Loucy (cell line): ENCODE results near the gene NLGN1.

Experiments used
- H2AFZ ChIP-seq: fragments of 200-600 bp; sonication (generic); 2 replicates; pipeline ENCODE4 v1.6.0; 2016; ENCODE audit warnings: antibody characterized with exemption, mild to moderate bottlenecking, low read length, moderate library complexity
- H3F3A ChIP-seq: fragments of 200-600 bp; 2 replicates; pipeline ENCODE4 v1.6.0; 2016; ENCODE audit warnings: antibody characterized with exemption, low read depth, mild to moderate bottlenecking
- H3K27me3 ChIP-seq: fragments of 200-600 bp; sonication (generic); 2 replicates; pipeline ENCODE4 v1.6.1; 2014; ENCODE audit warnings: low read length, mild to moderate bottlenecking; ENCODE audit not compliant: insufficient read depth, poor library complexity, severe bottlenecking
- H3K36me3 ChIP-seq: fragments of 200-600 bp; sonication (generic); 2 replicates; pipeline ENCODE4 v1.6.1; 2016; ENCODE audit warnings: low read length; ENCODE audit not compliant: insufficient read depth
- H3K4me1 ChIP-seq: fragments of 200-600 bp; sonication (generic); 2 replicates; pipeline ENCODE4 v1.5.1; 2014; ENCODE audit warnings: low read length, mild to moderate bottlenecking; ENCODE audit not compliant: insufficient read depth, poor library complexity, severe bottlenecking
- H3K4me2 ChIP-seq: fragments of 200-600 bp; sonication (generic); 2 replicates; pipeline ENCODE4 v1.6.0; 2014; ENCODE audit warnings: antibody characterized with exemption, low read length, low read depth, mild to moderate bottlenecking; ENCODE audit not compliant: poor library complexity, severe bottlenecking
- H3K4me3 ChIP-seq: fragments of 200-600 bp; sonication (generic); 2 replicates; pipeline ENCODE4 v1.5.1; 2014; ENCODE audit warnings: low read length, mild to moderate bottlenecking, mixed read lengths; ENCODE audit not compliant: poor library complexity, severe bottlenecking
- H3K79me2 ChIP-seq: fragments of 200-600 bp; sonication (generic); 2 replicates; pipeline ENCODE4 v1.6.1; 2014; ENCODE audit warnings: low read length; ENCODE audit not compliant: insufficient read depth
- H3K9ac ChIP-seq: fragments of 200-600 bp; sonication (generic); 2 replicates; pipeline ENCODE4 v1.6.0; 2014; ENCODE audit warnings: mild to moderate bottlenecking, low read depth, low read length, moderate library complexity; ENCODE audit not compliant: poor library complexity, severe bottlenecking
- H3K9me2 ChIP-seq: fragments of 200-600 bp; sonication (generic); replicated peaks from 2 replicates; pipeline ENCODE4 v1.6.1; 2016; ENCODE audit warnings: low read depth, low read length, mixed read lengths
- H3K9me3 ChIP-seq: fragments of 200-600 bp; sonication (generic); 2 replicates; pipeline ENCODE4 v1.6.1; 2014; ENCODE audit warnings: mild to moderate bottlenecking, antibody characterized with exemption, low read length, low read depth; ENCODE audit not compliant: insufficient read depth
- H4K20me1 ChIP-seq: fragments of 200-600 bp; sonication (generic); 2 replicates; pipeline ENCODE4 v1.6.0; 2014; ENCODE audit warnings: antibody characterized with exemption, low read length, mild to moderate bottlenecking; ENCODE audit not compliant: insufficient read depth, poor library complexity, severe bottlenecking
- EZH2phosphoT487 ChIP-seq: fragments of 200-600 bp; IDR thresholded peaks from 2 replicates; pipeline ENCODE4 v1.6.1; 2018; ENCODE audit warnings: antibody characterized with exemption, mild to moderate bottlenecking, moderate library complexity, borderline replicate concordance
- TF ChIP-seq, protein P1 (sequence below): fragments of 200-600 bp; sonication (generic); conservative IDR thresholded peaks from 2 replicates; pipeline ENCODE4 v1.5.1; 2014; ENCODE audit warnings: mild to moderate bottlenecking, antibody characterized with exemption, low read length

The NLGN1 gene

DNA sequence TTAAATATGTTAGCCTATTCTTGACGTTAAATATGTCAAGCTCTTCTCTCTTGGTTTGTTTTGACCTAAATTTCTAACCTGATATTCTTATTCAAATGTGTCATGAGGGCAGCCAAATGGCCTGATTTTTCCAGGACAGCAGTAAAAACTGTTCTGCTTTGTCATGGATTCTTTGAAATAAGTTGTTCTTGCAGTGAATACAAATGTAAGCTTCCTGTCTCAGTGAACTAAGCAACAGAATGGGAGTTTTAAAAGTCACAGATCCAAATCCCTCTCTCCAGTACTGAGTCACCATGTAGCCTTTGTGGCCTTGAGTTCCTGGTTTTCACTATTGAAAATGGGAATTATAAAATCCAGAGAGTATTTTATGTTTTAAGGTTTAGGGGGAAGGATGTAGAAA is 301.8 kb downstream of the NLGN1 start:
- Histone ChIP-seq H3K4me3 (no peak overlapping the region), H4K20me1 (no peaks in the 10 kb centered on the region), H3K4me2 (no peak overlapping the region), H3K9me2 (no peaks in the 10 kb centered on the region), H3K79me2 (no peaks in the 10 kb centered on the region), H3K27me3 (no peaks in the 10 kb centered on the region), H3K9me3 (no peaks in the 10 kb centered on the region), H3K4me1 (no peaks in the 10 kb centered on the region), H3K9ac (no peak overlapping the region), H3K36me3 (no peaks in the 10 kb centered on the region), H3F3A (no peaks in the 10 kb centered on the region), H2AFZ (no peak overlapping the region)
- no peak for TF ChIP-seq EZH2phosphoT487
- TF ChIP-seq, protein P1, sequence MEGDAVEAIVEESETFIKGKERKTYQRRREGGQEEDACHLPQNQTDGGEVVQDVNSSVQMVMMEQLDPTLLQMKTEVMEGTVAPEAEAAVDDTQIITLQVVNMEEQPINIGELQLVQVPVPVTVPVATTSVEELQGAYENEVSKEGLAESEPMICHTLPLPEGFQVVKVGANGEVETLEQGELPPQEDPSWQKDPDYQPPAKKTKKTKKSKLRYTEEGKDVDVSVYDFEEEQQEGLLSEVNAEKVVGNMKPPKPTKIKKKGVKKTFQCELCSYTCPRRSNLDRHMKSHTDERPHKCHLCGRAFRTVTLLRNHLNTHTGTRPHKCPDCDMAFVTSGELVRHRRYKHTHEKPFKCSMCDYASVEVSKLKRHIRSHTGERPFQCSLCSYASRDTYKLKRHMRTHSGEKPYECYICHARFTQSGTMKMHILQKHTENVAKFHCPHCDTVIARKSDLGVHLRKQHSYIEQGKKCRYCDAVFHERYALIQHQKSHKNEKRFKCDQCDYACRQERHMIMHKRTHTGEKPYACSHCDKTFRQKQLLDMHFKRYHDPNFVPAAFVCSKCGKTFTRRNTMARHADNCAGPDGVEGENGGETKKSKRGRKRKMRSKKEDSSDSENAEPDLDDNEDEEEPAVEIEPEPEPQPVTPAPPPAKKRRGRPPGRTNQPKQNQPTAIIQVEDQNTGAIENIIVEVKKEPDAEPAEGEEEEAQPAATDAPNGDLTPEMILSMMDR = no peak

DNA sequence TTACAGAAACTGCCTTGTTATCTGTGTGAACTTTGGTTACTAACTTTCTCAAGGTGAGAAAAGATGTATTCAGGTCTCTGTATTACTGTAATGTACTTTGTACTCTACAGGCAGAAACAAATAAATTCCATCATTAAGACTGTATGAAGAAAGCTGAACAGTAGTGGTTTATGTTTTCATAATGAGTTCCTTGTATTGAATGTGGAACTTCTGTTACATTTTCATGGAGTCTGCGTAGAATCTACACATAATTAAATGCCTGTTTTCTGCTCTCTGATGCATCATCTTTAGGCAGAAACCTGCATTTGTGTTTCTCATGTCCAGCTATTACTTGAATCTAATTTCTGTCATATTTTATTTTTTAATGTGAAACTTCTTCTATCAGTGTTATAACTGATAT is 302.8 kb downstream of the NLGN1 start:
- no peaks in the 10 kb centered on the region for H3F3A ChIP-seq
- no peaks in the 10 kb centered on the region for H3K36me3 ChIP-seq
- H3K9me2 ChIP-seq = no peaks in the 10 kb centered on the region
- no peaks in the 10 kb centered on the region for H3K27me3 ChIP-seq
- H3K4me1 ChIP-seq = no peaks in the 10 kb centered on the region
- no peak overlapping the region for H3K4me3 ChIP-seq
- no peak overlapping the region for H3K9ac ChIP-seq
- H4K20me1 ChIP-seq = no peaks in the 10 kb centered on the region
- no peak overlapping the region for H3K4me2 ChIP-seq
- no peaks in the 10 kb centered on the region for H3K79me2 ChIP-seq
- H2AFZ ChIP-seq = no peak overlapping the region
- H3K9me3 ChIP-seq = no peaks in the 10 kb centered on the region
- no peak for TF ChIP-seq EZH2phosphoT487
- TF ChIP-seq, protein P1 = no peak

DNA sequence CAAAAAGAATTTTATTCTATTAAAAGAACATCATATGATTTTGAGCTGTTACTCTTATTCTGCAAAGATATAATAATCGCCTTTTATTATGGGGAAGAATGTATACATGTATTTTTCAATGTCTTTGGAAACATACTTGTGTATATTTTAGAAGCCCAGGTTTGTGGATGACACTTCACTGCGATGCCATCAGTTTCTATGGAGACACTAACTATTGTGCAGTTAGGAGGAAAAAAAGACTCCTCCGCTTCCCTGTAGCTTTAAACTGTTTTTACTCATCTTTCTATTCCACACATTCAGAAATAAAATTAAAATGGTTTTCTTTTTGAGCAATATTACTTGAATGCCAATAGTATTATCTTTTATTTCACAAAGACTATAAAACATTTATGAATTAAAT is 305.0 kb downstream of the NLGN1 start:
- H4K20me1 ChIP-seq = no peaks in the 10 kb centered on the region
- H3K79me2 ChIP-seq = no peaks in the 10 kb centered on the region
- no peak overlapping the region for H3K4me3 ChIP-seq
- no peak overlapping the region for H3K9ac ChIP-seq
- TF ChIP-seq EZH2phosphoT487 = no peak
- TF ChIP-seq, protein P1 = no peak
- H3K9me2 ChIP-seq = no peaks in the 10 kb centered on the region
- H3K36me3 ChIP-seq = no peaks in the 10 kb centered on the region
- H3K27me3 ChIP-seq = no peaks in the 10 kb centered on the region
- H3F3A ChIP-seq = no peaks in the 10 kb centered on the region
- no peak overlapping the region for H3K4me2 ChIP-seq
- H3K4me1 ChIP-seq = no peaks in the 10 kb centered on the region
- no peaks in the 10 kb centered on the region for H3K9me3 ChIP-seq
- no peak overlapping the region for H2AFZ ChIP-seq
